H9 (cell line): ENCODE data around the gene GP2. TPM values are rescaled to one million over a fixed set of nuclear protein-coding genes. Genes with fewer than 3 reads are reported as not detected.

Experiments
- DNase-seq: peaks from one replicate; pipeline ENCODE4 v3.0.0-alpha.2; 2017
- H2AFZ ChIP-seq: one replicate; pipeline ENCODE4 v1.6.1; 2013; ENCODE audit warnings: mild to moderate bottlenecking, low read length, control low read depth, moderate library complexity
- H2AK5ac ChIP-seq: 2 replicates; pipeline ENCODE4 v1.6.1; 2013; ENCODE audit warnings: low read length, control low read depth, mixed read lengths; ENCODE audit not compliant: insufficient read length
- H2BK120ac ChIP-seq: one replicate; pipeline ENCODE4 v1.6.1; 2013; ENCODE audit warnings: low read depth, mild to moderate bottlenecking, low read length, control low read depth, inconsistent platforms; ENCODE audit not compliant: poor library complexity, severe bottlenecking
- H2BK12ac ChIP-seq: 2 replicates; pipeline ENCODE4 v1.6.1; 2013; ENCODE audit warnings: low read length, control low read depth, mixed read lengths, low read depth; ENCODE audit not compliant: insufficient read length
- H2BK15ac ChIP-seq: 2 replicates; pipeline ENCODE4 v1.6.1; 2013; ENCODE audit warnings: low read depth, low read length, control low read depth
- H2BK20ac ChIP-seq: one replicate; pipeline ENCODE4 v1.6.1; 2013; ENCODE audit warnings: low read depth, mild to moderate bottlenecking, low read length, control low read depth, inconsistent platforms; ENCODE audit not compliant: poor library complexity, severe bottlenecking
- H2BK5ac ChIP-seq: 2 replicates; pipeline ENCODE4 v1.6.1; 2013; ENCODE audit warnings: low read length, control low read depth, mixed read lengths; ENCODE audit not compliant: insufficient read length
- H3K14ac ChIP-seq: 2 replicates; pipeline ENCODE4 v1.6.1; 2013; ENCODE audit warnings: low read length, control low read depth; ENCODE audit not compliant: insufficient read depth
- H3K18ac ChIP-seq: 2 replicates; pipeline ENCODE4 v1.6.1; 2013; ENCODE audit warnings: low read depth, mild to moderate bottlenecking, mixed read lengths, low read length, control low read depth; ENCODE audit not compliant: insufficient read length
- H3K23ac ChIP-seq: 2 replicates; pipeline ENCODE4 v1.6.1; 2013; ENCODE audit warnings: low read length, control low read depth, mixed read lengths, low read depth; ENCODE audit not compliant: insufficient read length
- H3K23me2 ChIP-seq: 2 replicates; pipeline ENCODE4 v1.6.1; 2013; ENCODE audit warnings: low read depth, mild to moderate bottlenecking, mixed read lengths, low read length, control low read depth; ENCODE audit not compliant: insufficient read length, poor library complexity, severe bottlenecking
- H3K27ac ChIP-seq: 2 replicates; pipeline ENCODE4 v1.5.1; 2013; ENCODE audit warnings: low read length, control low read depth, mixed read lengths, low read depth; ENCODE audit not compliant: insufficient read length
- H3K27me3 ChIP-seq: 2 replicates; pipeline ENCODE4 v1.6.1; 2013; ENCODE audit warnings: low read length, control low read depth, inconsistent platforms; ENCODE audit not compliant: insufficient read depth
- H3K4ac ChIP-seq: 2 replicates; pipeline ENCODE4 v1.6.1; 2013; ENCODE audit warnings: low read depth, mild to moderate bottlenecking, control low read depth, inconsistent platforms, low read length, moderate library complexity
- H3K4me1 ChIP-seq: 2 replicates; pipeline ENCODE4 v1.6.1; 2013; ENCODE audit warnings: low read length, control low read depth, inconsistent platforms; ENCODE audit not compliant: insufficient read depth
- H3K4me2 ChIP-seq: 2 replicates; pipeline ENCODE4 v1.6.1; 2013; ENCODE audit warnings: low read length, control low read depth, mixed read lengths; ENCODE audit not compliant: insufficient read length, insufficient read depth
- H3K56ac ChIP-seq: 2 replicates; pipeline ENCODE4 v1.6.1; 2013; ENCODE audit warnings: low read depth, mild to moderate bottlenecking, mixed read lengths, low read length, control low read depth; ENCODE audit not compliant: insufficient read length
- H3K79me1 ChIP-seq: 2 replicates; pipeline ENCODE4 v1.6.1; 2013; ENCODE audit warnings: low read depth, mild to moderate bottlenecking, moderate library complexity, low read length, control low read depth, inconsistent platforms; ENCODE audit not compliant: insufficient read depth, poor library complexity, severe bottlenecking
- H3K79me2 ChIP-seq: 2 replicates; pipeline ENCODE4 v1.6.1; 2013; ENCODE audit warnings: low read length, control low read depth, inconsistent platforms; ENCODE audit not compliant: insufficient read depth
- H3K9ac ChIP-seq: 2 replicates; pipeline ENCODE4 v1.6.1; 2013; ENCODE audit warnings: low read length, control low read depth, mixed read lengths; ENCODE audit not compliant: insufficient read length; ENCODE audit errors: extremely low read depth
- H3K9me3 ChIP-seq: one replicate; pipeline ENCODE4 v1.6.1; 2013; ENCODE audit warnings: low read depth, low read length, inconsistent platforms; ENCODE audit not compliant: control insufficient read depth
- H3T11ph ChIP-seq: one replicate; pipeline ENCODE4 v1.6.1; 2013; ENCODE audit warnings: mild to moderate bottlenecking, low read length, control low read depth, inconsistent platforms
- H4K20me1 ChIP-seq: one replicate; pipeline ENCODE4 v1.6.1; 2013; ENCODE audit not compliant: control insufficient read depth, insufficient read length, insufficient read depth
- H4K5ac ChIP-seq: 2 replicates; pipeline ENCODE4 v1.6.1; 2013; ENCODE audit warnings: low read depth, mild to moderate bottlenecking, mixed read lengths, low read length, control low read depth; ENCODE audit not compliant: insufficient read length
- H4K8ac ChIP-seq: replicated peaks from 2 replicates; pipeline ENCODE4 v1.6.1; 2013; ENCODE audit warnings: low read length, control low read depth, mixed read lengths, low read depth; ENCODE audit not compliant: insufficient read length
- H4K91ac ChIP-seq: 2 replicates; pipeline ENCODE4 v1.6.1; 2013; ENCODE audit warnings: low read depth, mild to moderate bottlenecking, moderate library complexity, mixed read lengths, low read length, control low read depth; ENCODE audit not compliant: insufficient read length
- H3K27ac Mint-ChIP-seq, 3 experiments: 2 replicates in 2 of 3; 3 replicates in 1 of 3; pipeline ENCODE4 v1.8.0; 2020 to 2021; ENCODE audit warnings: mixed read lengths in 3 of 3, mild to moderate bottlenecking in 1 of 3, moderate library complexity in 1 of 3
- H3K27me3 Mint-ChIP-seq: 2 replicates; pipeline ENCODE4 v1.8.0; 2021; ENCODE audit warnings: low read depth, mild to moderate bottlenecking, moderate library complexity, mixed read lengths
- H3K36me3 Mint-ChIP-seq, 3 experiments: 2 replicates in 2 of 3; 3 replicates in 1 of 3; pipeline ENCODE4 v1.8.0; 2020 to 2021; ENCODE audit warnings: low read depth in 3 of 3, mixed read lengths in 3 of 3; ENCODE audit not compliant: insufficient read depth in 1 of 3
- H3K4me1 Mint-ChIP-seq, 2 experiments: 2 replicates each; pipeline ENCODE4 v1.8.0; 2020; ENCODE audit warnings: mixed read lengths in 2 of 2
- H3K4me3 Mint-ChIP-seq, 2 experiments: 2 replicates in 1 of 2; 3 replicates in 1 of 2; pipeline ENCODE4 v1.8.0; 2020 to 2021; ENCODE audit warnings: mild to moderate bottlenecking in 2 of 2, mixed read lengths in 2 of 2, moderate library complexity in 1 of 2
- H3K9me3 Mint-ChIP-seq, 2 experiments: 2 replicates in 1 of 2; 3 replicates in 1 of 2; pipeline ENCODE4 v1.8.0; 2020; ENCODE audit warnings: mild to moderate bottlenecking in 2 of 2, mixed read lengths in 2 of 2, moderate library complexity in 1 of 2
- CTCF ChIP-seq: fragments of 200-600 bp; sonication (generic); conservative IDR thresholded peaks from 3 replicates; pipeline ENCODE4 v1.8.0; 2021; ENCODE audit warnings: antibody characterized with exemption, mild to moderate bottlenecking
- WGBS: extraction: QIAGEN DNeasy Blood & Tissue Kit; methylation state at CpG from one replicate; pipeline ENCODE4 v1.1.7; 2013; ENCODE audit warnings: missing lambda C conversion rate, low lambda C conversion rate, mixed read lengths; ENCODE audit not compliant: insufficient read length; ENCODE audit errors: extremely low coverage; 5-methylcytosine and 5-hydroxymethylcytosine counted together
- total RNA-seq: library from RNA; stranded (reverse); gene quantifications from 2 replicates; pipeline ENCODE4 v1.2.1, GENCODE V29; 2021

The GP2 gene
- total RNA-seq, 1 experiment from 2014 or later: not detected

- Histone ChIP-seq H3K56ac (no peak overlapping the region), H4K91ac (no peak overlapping the region), H2BK5ac (no peak overlapping the region), H2BK120ac (no peak overlapping the region), H3T11ph (no peak overlapping the region), H3K79me1 (no peaks in the 10 kb centered on the region), H3K4ac (no peak overlapping the region), H3K18ac (no peak overlapping the region), H3K27ac (no peak overlapping the region), H3K23ac (no peak overlapping the region), H2BK20ac (no peak overlapping the region), H4K8ac (no peak overlapping the region), H3K27me3 (no peaks in the 10 kb centered on the region), H2AK5ac (no peak overlapping the region), H4K20me1 (no peaks in the 10 kb centered on the region), H3K79me2 (no peaks in the 10 kb centered on the region), H3K9me3 (no peaks in the 10 kb centered on the region), H3K4me2 (no peak overlapping the region), H2BK15ac (no peak overlapping the region), H2BK12ac (no peak overlapping the region), H3K4me1 (no peaks in the 10 kb centered on the region), H4K5ac (no peak overlapping the region), H3K23me2 (no peaks in the 10 kb centered on the region), H3K14ac (no peak overlapping the region), H2AFZ (no peak overlapping the region), H3K9ac (no peak overlapping the region)
- TF ChIP-seq CTCF: no peak
- no peaks in the 10 kb centered on the region; the same call in 1 of the 2 replicates for H3K27me3 Mint-ChIP-seq
- no CpG with 5 or more reads among the region's 4 CpGs for WGBS
- H3K36me3 Mint-ChIP-seq: no peaks in the 10 kb centered on the region
- DNase-seq: no peak
- no peaks in the 10 kb centered on the region for H3K9me3 Mint-ChIP-seq
- H3K27ac Mint-ChIP-seq: no peak overlapping the region; a peak in 1 of 7 replicates
- H3K4me3 Mint-ChIP-seq: no peak overlapping the region
- no peaks in the 10 kb centered on the region for H3K4me1 Mint-ChIP-seq
Measured at GRCh38 chr16:20306401-20306800, 20.9 kb downstream of the GP2 start.
